Coronary artery (tissue), 2 donors: ENCODE results near the gene MYCBPAP.

Source experiments
- DNase-seq: peaks from one replicate; pipeline ENCODE4 v3.0.0-alpha.2; 2017; ENCODE audit warnings: low spot score
- H3K27ac ChIP-seq, 2 donors: fragments of 200-600 bp; sonication (generic); one replicate each; pipeline ENCODE4 v1.5.1; 2016 to 2019
- H3K4me3 ChIP-seq: fragments of 200-600 bp; sonication (generic); 2 replicates; pipeline ENCODE4 v1.5.1; 2016; ENCODE audit warnings: mild to moderate bottlenecking, moderate library complexity
- CTCF ChIP-seq: fragments of 200-600 bp; sonication (generic); IDR thresholded peaks from one replicate; pipeline ENCODE4 v1.5.1; 2019; ENCODE audit warnings: antibody characterized with exemption

MYCBPAP gene

GRCh38 chr17:50478391-50479381, 29.6 kb upstream of the MYCBPAP start, which contains the start of gene RSAD1:
Gene RSAD1, plus strand, starts transcription at chr17:50478860. Its CDS starts 25 bp downstream, at chr17:50478885.
- peak; percentile 98 for TF ChIP-seq CTCF
- Histone ChIP-seq H3K4me3 (peak within 1 kb of the TSS; percentile 90), H3K27ac (peak within 1 kb of the TSS; percentile 91 to 94)
- peak; percentile 90 for DNase-seq

GRCh38 chr17:50479522-50480141, 28.6 kb upstream of the MYCBPAP start:
- Histone ChIP-seq H3K27ac (peak overlapping the region; percentile 91 to 94), H3K4me3 (peak overlapping the region; percentile 90)
- TF ChIP-seq CTCF, result peak; percentile 39
- peak; percentile 84 for DNase-seq

GRCh38 chr17:50480142-50480764, 28.0 kb upstream of the MYCBPAP start:
- peak overlapping the region; percentile 90 for H3K4me3 ChIP-seq
- TF ChIP-seq CTCF, result no peak
- DNase-seq, result no peak
- peak overlapping the region in 1 of 2 donors; percentile 94 for H3K27ac ChIP-seq

- Histone ChIP-seq H3K27ac (no peak overlapping the region), H3K4me3 (no peak overlapping the region)
- DNase-seq, result no peak
- TF ChIP-seq CTCF, result no peak
These were observed 27.3 kb upstream of the MYCBPAP start for GRCh38 chr17:50480854-50481490.

GRCh38 chr17:50481648-50482047, 26.6 kb upstream of the MYCBPAP start:
- Histone ChIP-seq H3K4me3 (no peak overlapping the region), H3K27ac (peak overlapping the region; percentile 85 to 94)
- TF ChIP-seq CTCF, result no peak
- no peak for DNase-seq

- Histone ChIP-seq H3K27ac (peak overlapping the region; percentile 85 to 94), H3K4me3 (no peak overlapping the region)
- no peak for TF ChIP-seq CTCF
- no peak for DNase-seq
These were observed 26.1 kb upstream of the MYCBPAP start for GRCh38 chr17:50482110-50482509.
